ENCODE measurements around the gene GPATCH4.
"Not testable (repeated sequence)": the region's sequence is repeated elsewhere in the genome, so short reads cannot be mapped to it uniquely, and the experiment has no call there.

Gene GPATCH4

DNA sequence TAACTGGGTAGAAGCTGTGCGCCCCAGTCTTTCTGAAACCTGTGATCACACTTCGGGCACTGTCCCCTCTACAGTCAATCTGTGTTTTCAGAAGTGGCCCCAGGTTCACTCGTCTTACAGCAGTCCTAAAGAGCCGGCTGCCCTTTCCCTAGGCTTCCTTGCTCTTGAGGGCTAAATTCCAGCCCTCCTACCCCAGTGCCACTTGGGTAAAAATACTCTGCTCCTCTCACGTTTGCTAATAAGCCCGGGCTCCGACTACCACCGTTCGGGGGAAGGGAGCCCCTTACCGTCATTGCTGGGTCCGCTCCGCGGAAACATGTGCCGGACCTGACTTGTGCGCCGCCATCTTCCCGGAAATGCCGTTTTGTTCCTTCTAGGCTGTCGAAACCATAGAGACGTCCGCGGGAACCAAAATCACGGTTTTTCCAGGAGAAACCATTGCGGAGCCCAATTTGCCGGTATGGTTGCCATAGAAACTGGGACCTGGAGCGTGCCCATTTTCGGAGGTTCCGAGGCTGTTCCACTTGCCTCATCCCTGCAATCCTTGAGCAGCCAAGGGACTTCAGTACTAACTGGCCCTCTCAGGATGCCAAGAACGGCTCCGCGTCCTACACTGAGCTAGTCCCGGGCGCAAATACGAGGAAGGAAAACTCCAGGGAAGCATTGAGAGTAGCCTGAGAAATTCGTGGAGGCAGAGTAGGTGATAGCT is at the start of gene GPATCH4:
TSS of gene GPATCH4 (minus strand) at position 358 of the 709 bp plus-strand sequence.
- peak; percentile 72 to 78 for DNase-seq

DNA sequence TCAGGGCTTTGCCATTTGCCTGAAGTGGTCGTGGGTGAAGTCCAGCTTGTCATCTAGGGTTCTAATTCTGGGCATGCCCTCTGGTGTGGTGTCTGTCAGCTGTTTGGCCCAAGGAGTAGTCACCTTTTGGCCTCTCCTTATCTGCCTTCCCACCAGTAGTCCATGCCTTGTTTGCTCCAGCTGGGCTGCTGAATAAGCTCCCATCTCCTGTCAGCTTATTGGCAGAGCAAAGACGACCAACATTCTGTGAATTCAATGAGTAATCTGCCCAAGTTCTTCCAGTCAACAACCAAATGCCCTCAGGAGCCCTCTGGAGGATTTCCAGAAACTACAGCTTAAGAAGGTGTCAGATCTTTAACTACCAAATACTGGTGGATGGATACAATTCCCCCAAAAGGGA is 47.7 kb upstream of the GPATCH4 start:
- DNase-seq, result no peak

DNA sequence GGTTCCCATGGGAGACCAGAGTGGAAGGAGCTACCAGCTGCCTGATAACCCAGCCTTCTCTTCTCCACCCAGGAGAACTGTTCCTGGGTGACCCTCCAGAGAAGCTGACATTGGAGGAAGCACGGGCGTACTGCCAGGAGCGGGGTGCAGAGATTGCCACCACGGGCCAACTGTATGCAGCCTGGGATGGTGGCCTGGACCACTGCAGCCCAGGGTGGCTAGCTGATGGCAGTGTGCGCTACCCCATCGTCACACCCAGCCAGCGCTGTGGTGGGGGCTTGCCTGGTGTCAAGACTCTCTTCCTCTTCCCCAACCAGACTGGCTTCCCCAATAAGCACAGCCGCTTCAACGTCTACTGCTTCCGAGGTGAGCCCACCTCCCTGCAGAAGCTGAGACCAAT is 47.2 kb upstream of the GPATCH4 start:
- DNase-seq, result no peak

DNA sequence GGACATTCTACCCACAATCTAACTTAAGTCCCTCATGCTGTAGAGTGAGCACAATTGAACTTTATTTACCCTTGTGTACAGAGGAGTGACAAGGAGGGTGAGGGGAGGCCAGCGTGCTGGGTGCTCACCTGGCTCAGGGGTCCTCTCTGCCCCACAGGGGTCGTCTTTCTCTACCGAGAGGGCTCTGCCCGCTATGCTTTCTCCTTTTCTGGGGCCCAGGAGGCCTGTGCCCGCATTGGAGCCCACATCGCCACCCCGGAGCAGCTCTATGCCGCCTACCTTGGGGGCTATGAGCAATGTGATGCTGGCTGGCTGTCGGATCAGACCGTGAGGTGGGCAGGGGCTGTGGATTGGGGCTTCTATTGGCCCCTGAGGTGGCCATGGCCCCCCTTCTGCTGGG is 46.1 kb upstream of the GPATCH4 start:
- no peak for DNase-seq

DNA sequence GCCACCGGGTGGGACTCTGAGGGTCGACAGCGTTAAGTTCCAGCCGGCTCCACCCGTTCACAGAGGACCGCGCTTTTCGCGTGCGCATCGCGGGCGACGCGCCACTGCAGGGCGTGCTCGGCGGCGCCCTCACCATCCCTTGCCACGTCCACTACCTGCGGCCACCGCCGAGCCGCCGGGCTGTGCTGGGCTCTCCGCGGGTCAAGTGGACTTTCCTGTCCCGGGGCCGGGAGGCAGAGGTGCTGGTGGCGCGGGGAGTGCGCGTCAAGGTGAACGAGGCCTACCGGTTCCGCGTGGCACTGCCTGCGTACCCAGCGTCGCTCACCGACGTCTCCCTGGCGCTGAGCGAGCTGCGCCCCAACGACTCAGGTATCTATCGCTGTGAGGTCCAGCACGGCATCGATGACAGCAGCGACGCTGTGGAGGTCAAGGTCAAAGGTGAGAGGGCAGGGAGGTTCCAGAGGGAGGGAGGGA is 45.5 kb upstream of the GPATCH4 start:
- DNase-seq, result no peak

DNA sequence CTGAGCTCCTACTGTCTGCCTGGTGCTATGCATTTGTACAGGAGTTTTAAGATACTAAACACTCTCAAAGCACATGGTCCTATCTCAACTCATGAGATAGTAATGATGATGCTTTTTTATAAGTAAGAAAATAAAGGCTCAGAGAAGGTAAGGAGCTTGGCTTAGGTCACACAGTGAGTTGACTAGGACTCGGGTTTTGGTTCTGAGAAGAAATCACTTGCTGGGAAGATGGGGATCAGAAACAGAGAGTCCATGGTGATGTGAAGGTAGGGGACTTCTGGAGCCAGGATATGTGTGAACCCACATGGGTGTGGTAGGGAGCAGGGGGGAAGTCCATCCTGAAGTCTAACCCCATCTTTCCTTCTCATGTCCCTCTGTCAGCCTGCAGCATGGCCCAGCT is 44.4 kb upstream of the GPATCH4 start:
- no peak for DNase-seq

DNA sequence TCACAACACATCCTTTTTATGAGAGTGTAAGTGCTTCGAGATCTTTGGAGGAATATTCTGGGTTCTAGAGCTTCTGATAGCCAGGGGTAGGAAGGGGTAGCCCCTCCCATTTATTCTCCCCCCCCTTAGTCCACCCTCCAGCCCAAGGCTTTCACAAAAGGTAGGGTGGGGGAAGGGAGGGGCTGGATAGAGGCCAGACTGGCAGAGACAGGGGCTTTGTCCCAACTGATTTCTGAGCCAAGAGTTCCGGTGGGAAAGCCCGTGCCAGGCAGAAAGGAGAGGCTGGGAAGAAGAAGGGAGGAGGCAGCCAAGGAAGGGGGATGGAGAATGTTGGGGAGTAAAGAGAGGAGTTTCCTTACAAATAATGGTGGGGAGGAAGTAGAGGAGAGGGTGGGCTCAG is 43.8 kb upstream of the GPATCH4 start:
- no peak for DNase-seq

DNA sequence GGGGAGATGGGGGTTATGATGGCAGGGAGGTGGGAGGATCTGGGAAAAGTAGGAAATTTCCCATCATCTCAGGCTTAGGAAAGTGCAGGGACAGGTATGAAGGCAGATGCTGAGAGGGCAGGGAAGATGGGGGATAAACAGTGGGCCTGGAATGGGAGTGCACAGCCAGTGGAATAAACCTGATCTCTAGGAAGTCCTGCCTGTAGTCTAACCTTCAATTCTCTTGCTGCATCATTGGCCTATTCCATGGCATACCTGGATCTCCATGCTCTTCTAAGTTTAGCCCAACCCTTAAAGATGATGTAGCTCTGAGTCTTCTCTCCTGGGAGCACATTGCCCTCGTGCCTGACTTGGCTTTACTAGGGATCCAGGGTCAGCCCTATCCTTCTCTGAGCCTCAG is 43.4 kb upstream of the GPATCH4 start:
- no peak for DNase-seq

DNA sequence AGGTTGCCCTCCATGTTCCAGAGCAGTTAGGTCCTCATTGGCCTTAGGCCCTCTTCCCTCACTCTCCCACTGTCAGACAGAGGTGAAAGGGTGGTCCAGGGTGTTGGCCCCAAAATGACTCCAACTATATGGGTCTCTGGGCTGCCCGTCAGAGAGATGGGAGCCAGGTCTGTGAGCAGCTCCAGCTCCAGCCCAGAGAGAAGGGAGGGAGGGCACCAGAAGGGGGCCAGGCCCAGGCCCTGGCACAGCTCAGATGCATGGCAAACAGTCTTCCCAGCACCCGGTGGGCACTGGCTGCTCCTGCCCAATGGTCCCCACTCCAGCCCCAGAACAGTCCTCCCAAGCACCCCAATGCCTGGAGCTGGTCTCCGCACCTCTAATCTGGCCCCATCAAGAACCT is 42.9 kb upstream of the GPATCH4 start:
- DNase-seq, result no peak

DNA sequence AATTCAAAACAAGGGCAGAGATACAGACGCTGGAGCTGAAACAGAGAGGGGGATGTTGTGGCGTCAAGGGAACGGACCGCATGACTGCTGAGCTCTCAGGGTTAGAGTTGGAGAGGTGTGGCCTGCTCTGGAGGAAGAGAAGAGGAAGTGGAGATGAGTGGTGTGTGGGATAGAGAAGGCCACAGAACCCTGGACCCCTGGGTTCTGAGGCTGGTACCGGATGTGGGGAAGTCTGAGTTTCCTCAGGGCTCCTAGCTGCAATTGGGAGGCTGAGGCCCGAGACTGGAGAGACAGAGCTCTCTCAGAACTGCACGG is 42.5 kb upstream of the GPATCH4 start:
- DNase-seq, result no peak

DNA sequence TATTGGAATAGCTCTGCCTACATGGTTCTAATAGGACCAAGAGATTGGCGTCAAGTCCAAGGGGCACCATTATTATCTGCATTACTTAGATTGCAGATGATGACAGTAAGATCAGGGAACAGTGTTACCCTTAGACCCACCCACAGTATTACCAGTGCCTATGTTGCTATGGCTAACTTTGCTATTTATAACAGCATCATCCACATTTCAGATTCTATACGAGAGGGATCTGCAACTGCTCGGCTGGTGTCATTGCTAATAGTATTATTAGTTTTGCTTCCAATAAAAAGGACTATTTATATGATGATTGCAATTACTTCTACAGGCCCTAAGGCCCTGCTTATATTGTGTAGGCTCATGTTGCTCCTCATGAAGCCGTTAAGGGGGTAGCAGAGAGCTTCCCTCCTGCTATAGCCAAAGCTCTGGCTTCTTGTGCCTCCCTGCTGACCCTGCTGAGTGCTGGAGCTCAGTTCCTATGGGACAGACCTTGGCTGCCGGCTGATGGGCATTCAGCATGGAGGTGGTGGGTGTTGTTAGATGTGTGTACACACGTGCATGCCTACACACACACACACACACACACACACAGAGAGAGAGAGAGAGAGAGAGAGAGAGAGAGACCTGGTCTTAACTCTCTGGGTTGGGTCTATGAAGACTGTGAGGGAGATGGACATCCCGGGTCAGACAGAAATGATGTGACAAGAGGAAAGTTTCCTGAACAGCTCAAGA is 41.9 kb upstream of the GPATCH4 start:
- DNase-seq, result no peak

DNA sequence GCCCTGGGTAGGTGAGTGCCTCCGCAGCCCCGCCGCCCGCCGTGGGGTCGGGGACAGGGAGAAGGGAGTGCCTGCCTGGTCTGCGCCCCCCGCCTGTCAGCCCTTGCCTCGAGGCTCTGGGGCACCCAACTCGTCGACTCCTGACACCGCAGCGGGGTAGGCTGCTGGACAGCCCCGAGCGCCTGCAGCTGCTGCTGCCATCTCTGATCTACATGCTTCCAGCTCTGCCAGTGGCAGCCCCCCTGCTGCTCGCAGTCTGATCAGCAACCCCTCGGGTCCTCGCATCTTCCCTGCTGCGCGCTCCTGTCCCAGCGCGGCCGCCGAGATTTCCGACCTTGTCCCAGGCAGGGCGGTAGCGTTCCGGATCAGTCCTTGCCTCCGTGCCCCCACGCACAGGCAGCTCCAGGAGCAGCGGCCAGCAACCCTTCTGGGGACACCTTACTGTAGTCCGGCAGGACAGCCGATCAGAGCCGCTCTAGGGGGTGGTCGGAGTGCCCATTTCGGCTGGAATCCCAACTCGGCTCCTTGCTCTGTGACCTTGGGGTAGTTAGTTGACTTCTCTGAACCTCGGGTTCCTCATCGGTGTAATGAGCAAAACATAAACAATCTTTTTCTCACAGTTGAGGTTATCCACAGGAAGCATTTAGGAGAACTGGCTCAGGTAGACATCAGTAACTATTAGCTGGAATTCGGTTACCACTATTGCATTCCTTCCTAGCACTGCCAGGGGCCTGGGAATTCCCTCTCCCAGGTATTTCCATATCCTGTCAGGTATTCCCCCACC is 41.2 kb upstream of the GPATCH4 start:
- DNase-seq, result no peak

DNA sequence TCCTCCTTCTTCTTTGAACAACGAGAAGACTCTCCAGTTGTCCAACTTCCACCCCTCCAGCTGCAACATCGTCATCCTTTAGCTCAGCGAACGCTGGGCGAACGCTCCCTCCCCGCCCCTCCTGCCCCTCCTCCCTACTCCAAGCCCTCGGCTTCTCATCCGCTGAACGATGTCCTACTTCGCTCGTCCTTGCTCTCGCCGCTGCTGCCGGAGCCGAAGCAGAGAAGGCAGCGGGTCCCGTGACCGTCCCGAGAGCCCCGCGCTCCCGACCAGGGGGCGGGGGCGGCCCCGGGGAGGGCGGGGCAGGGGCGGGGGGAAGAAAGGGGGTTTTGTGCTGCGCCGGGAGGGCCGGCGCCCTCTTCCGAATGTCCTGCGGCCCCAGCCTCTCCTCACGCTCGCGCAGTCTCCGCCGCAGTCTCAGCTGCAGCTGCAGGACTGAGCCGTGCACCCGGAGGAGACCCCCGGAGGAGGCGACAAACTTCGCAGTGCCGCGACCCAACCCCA is 40.5 kb upstream of the GPATCH4 start, which contains the start of gene BCAN:
TSS of gene BCAN (plus strand) at position 357 of the 504 bp plus-strand sequence. CDS start 3,938 bp downstream, outside the sequence.
- no peak for DNase-seq

DNA sequence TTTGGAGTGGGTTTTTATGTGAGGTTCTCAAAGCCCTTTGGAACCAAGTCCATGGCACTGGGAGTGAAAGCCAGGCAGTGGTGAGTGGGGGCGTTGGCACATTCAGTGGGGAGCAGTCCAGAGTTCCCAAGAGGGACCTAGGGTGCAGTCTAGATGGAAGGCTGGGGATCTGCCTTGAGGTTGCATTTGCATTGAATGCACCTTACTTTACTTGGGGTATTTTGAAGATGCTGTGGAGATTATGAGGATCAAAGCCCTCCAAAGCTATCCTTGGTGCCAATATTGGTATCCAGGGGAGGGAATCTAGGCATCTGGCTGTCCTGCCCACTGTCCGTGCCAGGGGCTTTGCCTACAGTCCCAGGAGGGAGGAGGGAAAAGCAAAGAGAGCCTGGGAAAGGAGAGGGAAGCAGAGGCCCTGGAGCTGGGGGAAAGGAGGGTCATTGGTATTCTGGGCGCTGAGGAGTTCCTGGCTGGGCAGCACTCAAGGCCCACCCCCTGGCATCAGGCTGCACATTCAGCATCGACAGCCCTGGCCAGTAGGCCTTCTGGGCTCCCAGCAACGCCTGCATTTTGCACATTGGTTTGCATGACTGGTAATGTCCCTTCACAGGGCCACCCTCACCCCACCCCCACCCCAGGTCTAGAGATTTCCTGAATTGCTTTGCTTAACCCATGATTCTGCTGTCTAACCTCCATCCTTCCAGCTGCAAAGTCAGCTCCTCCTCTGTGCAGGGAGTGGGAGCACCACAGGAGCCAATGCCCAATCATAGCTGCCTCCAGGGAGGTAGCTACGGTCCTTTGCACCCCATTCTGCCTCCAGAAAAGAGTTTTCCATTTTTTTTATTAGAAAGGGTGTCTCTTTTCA is 39.8 kb upstream of the GPATCH4 start:
- DNase-seq, result no peak

DNA sequence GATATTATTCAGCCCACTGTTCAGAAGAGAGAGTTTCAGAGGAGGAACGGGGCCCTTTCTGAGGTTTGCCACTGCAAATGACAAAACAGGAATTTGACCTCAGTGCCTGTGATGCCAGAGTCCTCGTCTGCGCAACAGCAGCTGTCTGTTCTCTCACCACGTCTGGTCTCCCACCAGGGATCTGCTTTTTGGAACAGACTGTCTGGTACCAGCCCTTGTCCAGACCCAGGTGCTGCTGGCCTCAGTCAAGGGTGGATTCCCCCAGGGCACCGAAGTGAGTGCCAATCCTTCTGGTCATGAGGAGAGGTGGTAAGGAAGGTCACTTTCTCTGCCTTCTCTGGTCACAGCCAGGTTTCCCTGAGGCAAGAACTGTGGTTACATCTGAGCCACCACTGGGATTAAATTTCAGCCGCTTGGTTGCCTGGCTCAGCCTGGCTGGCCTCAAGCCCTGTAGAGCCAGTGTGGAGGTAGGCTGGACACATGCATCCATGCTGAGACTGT is 38.4 kb upstream of the GPATCH4 start:
- DNase-seq, result no peak

DNA sequence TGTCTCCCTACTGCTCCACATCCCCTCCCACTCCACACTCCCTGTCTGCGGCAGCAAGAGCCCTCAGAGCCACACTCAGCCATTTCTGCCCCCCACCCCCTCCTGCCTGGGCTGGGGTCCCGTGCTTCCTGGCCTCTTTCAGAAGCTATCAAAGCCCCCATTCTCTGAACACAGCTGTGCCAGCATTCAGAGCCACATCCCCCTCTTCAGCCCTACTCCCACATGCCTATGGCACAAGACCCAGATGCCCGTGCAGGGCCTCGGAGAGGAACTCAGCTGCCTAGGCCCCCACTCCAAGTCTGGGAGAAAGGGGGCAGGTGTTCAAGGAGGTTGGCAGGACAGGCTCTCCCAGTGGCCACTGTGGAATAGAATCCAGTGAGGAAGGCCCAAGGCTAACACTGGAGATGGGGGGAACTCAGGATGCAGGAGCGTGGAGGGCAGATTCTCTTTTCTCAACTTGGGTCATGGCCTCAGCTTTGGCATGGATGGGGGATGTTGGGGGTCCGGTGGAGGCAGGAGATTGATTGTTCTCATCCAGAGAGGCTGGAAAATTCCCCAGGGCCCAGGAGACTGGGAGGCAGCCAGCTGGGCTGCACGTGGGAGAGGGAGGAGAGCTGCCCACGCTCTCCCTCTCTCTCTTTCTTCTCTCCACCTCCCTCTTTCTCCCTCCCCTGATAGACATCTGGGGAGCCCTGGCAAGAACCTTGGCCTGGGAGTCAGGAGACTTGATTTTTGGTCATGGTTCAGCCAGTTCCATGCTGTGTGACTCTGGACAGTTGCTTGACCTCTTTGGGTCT is 37.1 kb upstream of the GPATCH4 start:
- no peak for DNase-seq

DNA sequence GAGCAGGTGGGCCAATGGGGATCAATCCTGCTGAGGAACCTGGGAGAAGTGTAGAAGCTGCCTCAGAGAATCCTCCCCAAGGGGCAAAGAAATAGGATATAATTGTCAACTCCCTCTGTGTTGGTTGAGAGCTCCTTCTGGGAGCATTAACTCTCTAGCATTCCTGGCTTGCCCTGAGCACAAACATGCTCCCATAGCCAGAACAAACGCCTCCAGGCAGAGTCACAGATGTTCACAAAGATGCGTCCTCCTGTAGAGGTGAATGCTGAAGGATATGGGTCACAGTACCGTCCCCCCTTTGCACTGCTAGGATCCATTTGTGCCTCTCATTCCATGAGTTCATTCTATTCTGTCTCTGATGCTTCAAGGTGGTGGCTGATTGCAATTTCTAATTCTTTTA is 31.1 kb upstream of the GPATCH4 start:
- DNase-seq, result no peak

DNA sequence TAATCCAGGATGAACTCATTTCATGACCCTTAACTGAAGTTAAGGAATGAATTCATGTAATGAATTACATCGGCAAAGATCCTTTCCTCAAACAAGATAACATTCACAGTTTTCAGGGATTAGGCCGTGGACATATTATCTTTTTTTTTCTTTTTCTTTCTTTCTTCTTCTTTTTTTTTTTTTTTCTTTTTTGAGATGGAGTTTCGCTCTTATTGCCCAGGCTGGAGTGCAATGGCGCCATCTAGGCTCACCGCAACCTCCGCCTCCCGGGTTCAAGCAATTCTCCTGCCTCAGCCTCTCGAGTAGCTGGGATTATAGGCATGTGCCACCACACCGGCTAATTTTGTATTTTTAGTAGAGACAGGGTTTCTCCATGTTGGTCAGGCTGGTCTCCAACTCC is 29.9 kb upstream of the GPATCH4 start:
- not testable (repeated sequence) for DNase-seq

DNA sequence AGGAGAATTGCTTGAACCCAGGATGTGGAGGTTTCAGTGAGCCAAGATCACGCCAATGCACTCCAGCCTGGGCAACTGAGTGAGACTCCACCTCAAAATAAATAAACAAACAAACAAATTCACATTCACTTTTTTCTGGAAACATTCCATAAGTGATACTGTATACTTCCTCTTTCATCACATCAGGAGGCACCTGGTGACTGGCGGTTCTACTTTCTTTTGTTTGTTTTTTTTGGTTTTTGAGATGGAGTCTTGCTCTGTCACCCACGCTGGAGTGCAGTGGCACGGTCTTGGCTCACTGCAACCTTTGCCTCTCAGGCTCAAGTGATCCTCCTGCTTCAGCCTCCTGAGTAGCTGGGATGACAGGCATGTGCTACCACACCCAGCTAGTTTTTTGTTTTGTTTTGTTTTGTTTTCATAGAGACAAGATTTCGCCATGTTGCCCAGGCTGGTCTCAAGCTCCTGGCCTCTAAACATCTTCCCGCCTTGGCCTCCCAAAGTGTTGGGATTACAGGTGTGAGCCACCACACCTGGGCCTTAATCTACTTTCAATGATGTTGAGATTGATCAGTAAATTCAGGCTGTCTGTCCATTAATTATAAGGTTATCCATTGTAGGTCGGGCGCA is 28.7 kb upstream of the GPATCH4 start:
- DNase-seq, result no peak

DNA sequence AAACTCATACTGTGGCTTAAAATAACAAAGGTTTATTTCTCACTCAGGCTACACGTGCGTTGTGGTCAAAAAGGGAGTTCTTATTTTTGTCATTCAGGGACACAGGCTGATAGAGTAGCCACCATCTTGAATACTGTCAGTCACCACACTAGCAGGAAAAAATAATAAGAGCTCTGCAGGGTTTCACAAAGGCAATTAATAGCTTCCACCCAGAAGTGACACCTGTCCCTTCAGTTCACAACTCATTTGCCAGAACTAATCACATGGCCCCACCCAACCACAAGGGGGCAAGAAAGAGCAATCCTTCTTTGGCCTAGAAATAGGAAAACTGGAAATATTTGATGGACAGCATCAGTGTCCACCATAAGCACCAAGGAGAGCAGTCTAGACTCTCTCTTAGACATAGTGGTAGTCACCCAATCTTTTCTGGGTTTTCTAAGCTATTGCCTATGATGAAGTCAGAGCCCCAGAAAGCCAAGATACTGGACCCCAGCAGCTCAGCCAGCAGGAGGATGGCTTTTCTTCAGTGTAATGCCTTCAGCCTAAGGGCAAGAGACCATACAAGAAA is 26.1 kb upstream of the GPATCH4 start:
- DNase-seq, result peak in 1 of 2 experiments; percentile 16

DNA sequence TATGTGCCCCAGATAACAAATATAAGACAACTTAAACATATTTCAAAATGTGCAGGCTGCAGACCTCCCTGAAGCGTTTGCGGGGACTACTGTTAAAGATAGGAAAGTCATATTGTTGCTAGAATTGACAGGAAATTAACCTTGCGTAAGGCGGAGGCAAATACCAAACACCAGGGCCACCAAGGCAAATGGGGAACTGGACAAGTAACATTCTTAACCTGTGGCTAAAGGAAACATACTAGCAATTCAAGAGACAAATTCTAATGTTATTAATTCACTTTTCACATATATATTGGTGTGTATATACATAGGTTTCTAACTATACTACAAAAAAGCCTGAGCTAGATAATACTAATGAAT is 24.8 kb upstream of the GPATCH4 start:
- DNase-seq, result no peak
